Endothelial cell of umbilical vein (primary cell): ENCODE measurements around the gene PLXDC1. TPM values are rescaled to one million over a fixed set of nuclear protein-coding genes. Genes with fewer than 3 reads are reported as not detected.

Experiments used
- BruUV-seq: library from RNA; stranded (reverse); fragments of 400-500 nt; replicated peaks from 2 replicates; lab custom pipeline; 2021; lab: Mats Ljungman, UMichigan
- CTCF ChIA-PET: fragments of 300-600, 350-600 bp; sonication (Branson Sonifier 250); formaldehyde crosslinking; loops from one replicate; lab custom pipeline; 2021; ENCODE audit warnings: antibody characterized with exemption, inconsistent platforms; lab: Charles Lee
- POLR2A ChIA-PET: fragments of 300-600, 350-600 bp; sonication (Branson Sonifier 250); formaldehyde crosslinking; loops from one replicate; lab custom pipeline; 2021; ENCODE audit warnings: antibody characterized with exemption, inconsistent platforms; lab: Charles Lee
- DNase-seq: peaks from one replicate; pipeline ENCODE4 v3.0.0-alpha.2; 2011; ENCODE audit warnings: low read depth, low spot score
- FAIRE-seq: peaks from 2 replicates; lab custom pipeline; 2011; peaks lifted over from hg19 to GRCh38; lab: Jason Lieb, UNC
- H2AFZ ChIP-seq: 2 replicates; pipeline ENCODE4 v1.6.0; 2012; ENCODE audit warnings: low read depth, low read length, control low read depth, inconsistent platforms
- H3K27ac ChIP-seq: 2 replicates; pipeline ENCODE4 v1.5.1; 2011; ENCODE audit warnings: low read depth, mild to moderate bottlenecking, control low read depth, low read length, moderate library complexity; ENCODE audit not compliant: insufficient read depth
- H3K27me3 ChIP-seq, 2 experiments: 2 replicates each; pipeline versions ENCODE4 v1.6.0 to v1.6.1; 2011; ENCODE audit warnings: low read length in 2 of 2, mixed read lengths in 1 of 2; ENCODE audit not compliant: control insufficient read depth in 2 of 2, insufficient read depth in 2 of 2
- H3K36me3 ChIP-seq, 2 experiments: 2 replicates in 1 of 2; 3 replicates in 1 of 2; pipeline ENCODE4 v1.5.1; 2011; ENCODE audit warnings: low read length in 2 of 2, mild to moderate bottlenecking in 1 of 2, moderate library complexity in 1 of 2; ENCODE audit not compliant: control insufficient read depth in 2 of 2, insufficient read depth in 2 of 2; ENCODE audit errors: extremely low read depth in 1 of 2
- H3K4me1 ChIP-seq: 3 replicates; pipeline ENCODE4 v1.5.1; 2011; ENCODE audit warnings: mild to moderate bottlenecking, low read length; ENCODE audit not compliant: control insufficient read depth, insufficient read depth; ENCODE audit errors: extremely low read depth
- H3K4me2 ChIP-seq: 2 replicates; pipeline ENCODE4 v1.6.1; 2011; ENCODE audit warnings: low read length, control low read depth, mixed read lengths; ENCODE audit not compliant: insufficient read depth
- H3K4me3 ChIP-seq, 3 experiments: fragments of 200-600 bp in 1 of 3; sonication (generic), shearing (Covaris generic) in 1 of 3; replicated peaks in 1 of 3; 2 replicates each; pipeline ENCODE4 v1.5.1; 2011 to 2016; ENCODE audit warnings: control low read depth in 3 of 3, low read length in 3 of 3, mild to moderate bottlenecking in 2 of 3, inconsistent platforms in 1 of 3, low read depth in 1 of 3, moderate library complexity in 1 of 3; ENCODE audit not compliant: insufficient read depth in 1 of 3
- H3K79me2 ChIP-seq: 2 replicates; pipeline ENCODE4 v1.6.0; 2012; ENCODE audit warnings: low read length, inconsistent platforms; ENCODE audit not compliant: control insufficient read depth, insufficient read depth
- H3K9ac ChIP-seq: replicated peaks from 2 replicates; pipeline ENCODE3; 2011; ENCODE audit warnings: low read length, control low read depth; ENCODE audit not compliant: insufficient read depth; ENCODE audit errors: extremely low read depth
- H3K9me1 ChIP-seq: replicated peaks from 3 replicates; pipeline ENCODE4 v1.6.0; 2011; ENCODE audit warnings: mild to moderate bottlenecking, low read length; ENCODE audit not compliant: control insufficient read depth, insufficient read depth; ENCODE audit errors: extremely low read depth
- H3K9me3 ChIP-seq: replicated peaks from 2 replicates; pipeline ENCODE4 v1.5.1; 2012; ENCODE audit warnings: low read length, inconsistent platforms; ENCODE audit not compliant: control insufficient read depth, insufficient read depth
- H4K20me1 ChIP-seq: replicated peaks from 2 replicates; pipeline ENCODE3; 2011; ENCODE audit warnings: mild to moderate bottlenecking, low read length; ENCODE audit not compliant: control insufficient read depth, insufficient read depth; ENCODE audit errors: extremely low read depth
- EZH2 ChIP-seq: IDR thresholded peaks from 2 replicates; pipeline ENCODE4 v1.6.1; 2012; ENCODE audit warnings: borderline replicate concordance, low read depth, mild to moderate bottlenecking, moderate library complexity, low read length, inconsistent platforms; ENCODE audit not compliant: severe bottlenecking
- FOS ChIP-seq: IDR thresholded peaks from 2 replicates; pipeline ENCODE4 v1.6.1; 2011; ENCODE audit warnings: mild to moderate bottlenecking, low read length, moderate library complexity, borderline replicate concordance; ENCODE audit not compliant: insufficient read depth
- GATA2 ChIP-seq: IDR thresholded peaks from 2 replicates; pipeline ENCODE4 v1.7.0; 2011; ENCODE audit warnings: low read depth, mild to moderate bottlenecking, moderate library complexity, mixed read lengths, low read length; ENCODE audit not compliant: insufficient read length, insufficient read depth
- JUN ChIP-seq: IDR thresholded peaks from 2 replicates; pipeline ENCODE4 v1.6.1; 2011; ENCODE audit warnings: borderline replicate concordance, low read depth; ENCODE audit not compliant: insufficient read length, insufficient read depth
- MYC ChIP-seq: IDR thresholded peaks from one replicate; pipeline ENCODE4 v1.6.1; 2011; ENCODE audit warnings: mild to moderate bottlenecking, low read depth, low read length
- POLR2A ChIP-seq: IDR thresholded peaks from 2 replicates; pipeline ENCODE4 v1.6.1; 2012; ENCODE audit warnings: low read depth, mild to moderate bottlenecking, control low read depth, low read length
- POLR2AphosphoS5 ChIP-seq: IDR thresholded peaks from 2 replicates; pipeline ENCODE4 v1.6.1; 2012; ENCODE audit warnings: low read depth, mild to moderate bottlenecking, control low read depth, low read length, moderate library complexity; ENCODE audit not compliant: insufficient read depth
- dilution Hi-C: fragments of 300-500 bp; cut with MboI; formaldehyde crosslinking; loops from one replicate; pipeline ENCODE4 v1.15.0; 2019; ENCODE audit warnings: low sequenced_read_pairs; ENCODE audit not compliant: extremely low pct_ligation_motif_present
- intact Hi-C: fragments of 100-400 bp; cut with micrococcal nuclease; formaldehyde crosslinking; loops from one replicate; pipeline ENCODE4 v1.10.0; 2022
- polyA plus RNA-seq, 4 experiments: library from polyadenylated mRNA; depleted of rRNA in 3 of 4; stranded (reverse) in 3 of 4; unstranded in 1 of 4; fragments of >200 nt; gene quantifications; 2 replicates each; pipeline versions ENCODE4 v1.2.1 to v1.2.3, GENCODE V29; 2011 to 2012; ENCODE audit warnings: missing spikeins in 1 of 4
- total RNA-seq: library from RNA; stranded (reverse); gene quantifications from 2 replicates; pipeline ENCODE4 v1.2.3, GENCODE V29; 2021
- TF ChIP-seq, protein P1 (sequence below): IDR thresholded peaks from 2 replicates; pipeline ENCODE4 v1.6.1; 2011; ENCODE audit not compliant: insufficient read depth, insufficient read length
- TF ChIP-seq, protein P2 (sequence below), 2 donors: IDR thresholded peaks; 1 replicate in 1 of 2; 2 replicates in 1 of 2; pipeline ENCODE4 v1.5.1; 2011; ENCODE audit warnings: low read length in 2 of 2, mild to moderate bottlenecking in 2 of 2, moderate library complexity in 2 of 2, control low read depth in 1 of 2, inconsistent platforms in 1 of 2, low read depth in 1 of 2; ENCODE audit not compliant: insufficient read depth in 1 of 2; ENCODE audit errors: extremely low read depth in 1 of 2

Gene PLXDC1
- total and polyA plus RNA-seq, 2 donors (not counting 3 experiments of a cell fraction or from before 2014, with no cell fraction given), result 0.03 TPM; not detected in 1

DNA sequence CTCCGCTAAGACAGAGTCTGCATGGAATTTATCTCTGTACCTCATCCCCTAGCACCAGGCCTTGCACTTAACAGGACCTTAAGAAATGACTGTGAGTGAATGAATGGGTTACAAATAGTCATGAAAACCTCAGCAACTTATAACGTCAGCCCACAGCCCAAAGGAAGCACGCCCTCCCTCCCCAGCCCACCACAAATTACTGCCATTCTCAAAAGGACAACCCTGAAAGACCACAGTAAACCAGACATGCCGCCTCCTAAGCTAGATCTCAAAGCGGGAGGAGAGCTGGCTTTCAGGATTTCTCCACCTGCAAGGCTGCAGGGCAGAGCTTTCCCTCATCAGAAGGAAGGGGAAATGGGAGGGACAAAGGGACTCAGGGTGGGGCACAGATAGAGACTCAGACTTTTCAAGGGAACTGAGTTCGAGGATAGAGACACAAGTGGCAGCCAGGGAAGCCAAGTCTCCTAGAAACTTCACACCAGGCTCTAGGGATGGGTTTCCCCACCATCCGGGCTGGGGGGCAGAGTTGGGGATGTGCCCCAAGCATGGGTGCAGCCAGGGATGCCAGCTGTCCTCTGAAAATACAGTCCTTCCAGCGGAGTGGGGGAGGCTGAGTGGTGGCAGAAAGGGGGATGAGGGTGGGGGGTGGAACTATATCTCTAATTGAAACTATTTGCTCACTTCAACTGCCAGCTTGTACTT is 56.7 kb downstream of the PLXDC1 start:
- Histone ChIP-seq H3K27me3 (peaks cover 3 to 5% of the 10 kb centered on the region in 2 experiments), H3K4me2 (no peak overlapping the region), H3K4me1 (no peaks in the 10 kb centered on the region), H3K36me3 (no peaks in the 10 kb centered on the region), H3K27ac (no peak overlapping the region), H3K79me2 (no peaks in the 10 kb centered on the region), H4K20me1 (no peaks in the 10 kb centered on the region), H2AFZ (no peak overlapping the region), H3K9ac (no peak overlapping the region), H3K9me1 (no peaks in the 10 kb centered on the region), H3K4me3 (no peak overlapping the region), H3K9me3 (no peaks in the 10 kb centered on the region)
- dilution Hi-C loops (no loop called here), intact Hi-C loops (no loop called here)
- no peak for FAIRE-seq
- no peak for DNase-seq
- CTCF ChIA-PET, result interaction anchor here (1.2 kb wide), 1 partner anchor 112 kb away, joined by 4 read pairs; no protein-coding TSS in a partner anchor
- POLR2A ChIA-PET, result no interaction called here
- TF ChIP-seq POLR2A, result no peak
- no peak for TF ChIP-seq MYC
- no peak for TF ChIP-seq GATA2
- TF ChIP-seq JUN, result no peak
- no peak for TF ChIP-seq FOS
- no peak for TF ChIP-seq EZH2
- TF ChIP-seq, protein P1, sequence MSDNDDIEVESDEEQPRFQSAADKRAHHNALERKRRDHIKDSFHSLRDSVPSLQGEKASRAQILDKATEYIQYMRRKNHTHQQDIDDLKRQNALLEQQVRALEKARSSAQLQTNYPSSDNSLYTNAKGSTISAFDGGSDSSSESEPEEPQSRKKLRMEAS, result no peak
- TF ChIP-seq POLR2AphosphoS5, result no peak
- TF ChIP-seq, protein P2, sequence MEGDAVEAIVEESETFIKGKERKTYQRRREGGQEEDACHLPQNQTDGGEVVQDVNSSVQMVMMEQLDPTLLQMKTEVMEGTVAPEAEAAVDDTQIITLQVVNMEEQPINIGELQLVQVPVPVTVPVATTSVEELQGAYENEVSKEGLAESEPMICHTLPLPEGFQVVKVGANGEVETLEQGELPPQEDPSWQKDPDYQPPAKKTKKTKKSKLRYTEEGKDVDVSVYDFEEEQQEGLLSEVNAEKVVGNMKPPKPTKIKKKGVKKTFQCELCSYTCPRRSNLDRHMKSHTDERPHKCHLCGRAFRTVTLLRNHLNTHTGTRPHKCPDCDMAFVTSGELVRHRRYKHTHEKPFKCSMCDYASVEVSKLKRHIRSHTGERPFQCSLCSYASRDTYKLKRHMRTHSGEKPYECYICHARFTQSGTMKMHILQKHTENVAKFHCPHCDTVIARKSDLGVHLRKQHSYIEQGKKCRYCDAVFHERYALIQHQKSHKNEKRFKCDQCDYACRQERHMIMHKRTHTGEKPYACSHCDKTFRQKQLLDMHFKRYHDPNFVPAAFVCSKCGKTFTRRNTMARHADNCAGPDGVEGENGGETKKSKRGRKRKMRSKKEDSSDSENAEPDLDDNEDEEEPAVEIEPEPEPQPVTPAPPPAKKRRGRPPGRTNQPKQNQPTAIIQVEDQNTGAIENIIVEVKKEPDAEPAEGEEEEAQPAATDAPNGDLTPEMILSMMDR (IDR thresholded peaks at IDR 0.05; ENCODE audit: extremely low read depth in 1 of 2, insufficient read depth in 1 of 2, low read depth in 1 of 2, low read length in 2 of 2), result no peak
- BruUV-seq, result no TSS peak
